ENCODE measurements around the gene TLK1.

DNA sequence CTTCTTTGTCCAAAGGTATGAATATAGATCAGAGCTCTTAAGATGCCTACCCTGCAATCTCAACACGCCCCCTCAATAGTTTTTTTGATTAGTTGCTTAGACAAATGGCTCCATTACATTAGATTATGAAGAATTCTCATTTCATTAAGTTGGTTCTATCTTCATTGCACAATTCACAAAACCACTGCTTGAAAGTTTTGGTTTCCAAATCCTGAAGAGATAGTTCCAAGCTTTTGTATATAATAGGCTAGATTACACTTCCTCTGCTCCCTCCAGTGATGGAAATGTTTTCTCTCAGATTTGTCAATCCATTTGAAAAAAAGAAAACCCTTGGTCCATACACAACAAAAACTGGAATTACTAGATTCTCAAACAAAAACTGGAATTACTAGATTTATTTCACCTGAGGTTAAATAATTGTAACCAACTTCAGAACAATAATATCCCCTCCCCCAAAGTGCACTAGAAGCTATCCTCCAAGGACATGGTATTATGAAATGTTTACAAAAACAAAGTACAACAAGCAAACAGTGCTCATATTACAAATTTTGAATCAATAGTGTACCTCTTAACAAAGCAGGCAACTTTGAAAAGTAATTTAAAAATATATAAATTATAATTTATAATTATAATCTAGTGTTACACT lies 6.8 kb upstream of the TLK1 start:
- TF ChIP-seq, protein P1, sequence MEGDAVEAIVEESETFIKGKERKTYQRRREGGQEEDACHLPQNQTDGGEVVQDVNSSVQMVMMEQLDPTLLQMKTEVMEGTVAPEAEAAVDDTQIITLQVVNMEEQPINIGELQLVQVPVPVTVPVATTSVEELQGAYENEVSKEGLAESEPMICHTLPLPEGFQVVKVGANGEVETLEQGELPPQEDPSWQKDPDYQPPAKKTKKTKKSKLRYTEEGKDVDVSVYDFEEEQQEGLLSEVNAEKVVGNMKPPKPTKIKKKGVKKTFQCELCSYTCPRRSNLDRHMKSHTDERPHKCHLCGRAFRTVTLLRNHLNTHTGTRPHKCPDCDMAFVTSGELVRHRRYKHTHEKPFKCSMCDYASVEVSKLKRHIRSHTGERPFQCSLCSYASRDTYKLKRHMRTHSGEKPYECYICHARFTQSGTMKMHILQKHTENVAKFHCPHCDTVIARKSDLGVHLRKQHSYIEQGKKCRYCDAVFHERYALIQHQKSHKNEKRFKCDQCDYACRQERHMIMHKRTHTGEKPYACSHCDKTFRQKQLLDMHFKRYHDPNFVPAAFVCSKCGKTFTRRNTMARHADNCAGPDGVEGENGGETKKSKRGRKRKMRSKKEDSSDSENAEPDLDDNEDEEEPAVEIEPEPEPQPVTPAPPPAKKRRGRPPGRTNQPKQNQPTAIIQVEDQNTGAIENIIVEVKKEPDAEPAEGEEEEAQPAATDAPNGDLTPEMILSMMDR (conservative IDR thresholded peaks at IDR 0.05; ENCODE audit: low read depth, low read length): no peak
- no peak for TF ChIP-seq EZH2phosphoT487 (IDR thresholded peaks at IDR 0.05; ENCODE audit: borderline replicate concordance, low read length)
